WTC11 (cell line): ENCODE measurements around the gene PTPRU. TPM values are rescaled to one million over a fixed set of nuclear protein-coding genes. Genes with fewer than 3 reads are reported as not detected.

Experiments
- ATAC-seq: fragments of 200-7000 bp; cut with Tn5 transposase; 2 replicates; pipeline ENCODE4 v1.10.0; 2021; ENCODE audit warnings: mild to moderate bottlenecking, moderate library complexity
- CTCF ChIA-PET: fragments of 300-600 bp; sonication (Branson Sonifier 250); formaldehyde crosslinking; loops from one replicate; lab custom pipeline; 2021; ENCODE audit warnings: antibody characterized with exemption; lab: Charles Lee
- POLR2A ChIA-PET: fragments of 350-600 bp; sonication (Branson Sonifier 250); formaldehyde crosslinking; loops from one replicate; lab custom pipeline; 2021; ENCODE audit warnings: antibody characterized with exemption; lab: Charles Lee
- DNase-seq: peaks from one replicate; pipeline ENCODE4 v3.0.0; 2021; ENCODE audit warnings: low spot score
- H3K27ac Mint-ChIP-seq: 2 replicates; pipeline ENCODE4 v1.8.0; 2021; ENCODE audit warnings: mixed read lengths
- H3K27me3 Mint-ChIP-seq: 2 replicates; pipeline ENCODE4 v1.8.0; 2021; ENCODE audit warnings: low read depth, mild to moderate bottlenecking, moderate library complexity, mixed read lengths
- H3K36me3 Mint-ChIP-seq: 2 replicates; pipeline ENCODE4 v1.8.0; 2021; ENCODE audit warnings: mixed read lengths
- H3K4me1 Mint-ChIP-seq: 2 replicates; pipeline ENCODE4 v1.8.0; 2022; ENCODE audit warnings: mixed read lengths
- H3K4me3 Mint-ChIP-seq: 2 replicates; pipeline ENCODE4 v1.8.0; 2021; ENCODE audit warnings: mild to moderate bottlenecking, moderate library complexity, mixed read lengths
- H3K9me3 Mint-ChIP-seq: 2 replicates; pipeline ENCODE4 v1.8.0; 2021; ENCODE audit warnings: mixed read lengths
- CBFB ChIP-seq: sonication (generic); formaldehyde crosslinking; IDR thresholded peaks from 2 replicates; pipeline ENCODE4 v1.8.1; 2022; ENCODE audit warnings: mild to moderate bottlenecking, low read depth, missing genetic modification reagents
- CREB1 ChIP-seq: sonication (generic); formaldehyde crosslinking; IDR thresholded peaks from 2 replicates; pipeline ENCODE4 v1.8.0; 2023; ENCODE audit warnings: mild to moderate bottlenecking, missing genetic modification reagents
- ESRRA ChIP-seq: sonication (generic); formaldehyde crosslinking; IDR thresholded peaks from 2 replicates; pipeline ENCODE4 v1.8.1; 2022; ENCODE audit warnings: mild to moderate bottlenecking, missing genetic modification reagents, borderline replicate concordance
- ETV6 ChIP-seq: sonication (generic); formaldehyde crosslinking; IDR thresholded peaks from 2 replicates; pipeline ENCODE4 v1.8.1; 2022; ENCODE audit warnings: mild to moderate bottlenecking, missing genetic modification reagents
- GTF2I ChIP-seq: fragments of 250-450 bp; sonication (Bioruptor Pico); conservative IDR thresholded peaks from 2 replicates; pipeline ENCODE4 v1.4.0; 2021; ENCODE audit warnings: mild to moderate bottlenecking
- HMGA2 ChIP-seq: fragments of 250-450 bp; sonication (Bioruptor Pico); IDR thresholded peaks from 2 replicates; pipeline ENCODE4 v1.4.0; 2021; ENCODE audit warnings: mild to moderate bottlenecking, moderate library complexity
- HMGXB4 ChIP-seq: sonication (generic); formaldehyde crosslinking; IDR thresholded peaks from 2 replicates; pipeline ENCODE4 v1.8.1; 2023; ENCODE audit warnings: mild to moderate bottlenecking, moderate library complexity, missing genetic modification reagents
- MAX ChIP-seq: sonication (generic); formaldehyde crosslinking; IDR thresholded peaks from 2 replicates; pipeline ENCODE4 v1.8.0; 2022; ENCODE audit warnings: mild to moderate bottlenecking, missing genetic modification reagents
- PRRX2 ChIP-seq: fragments of 250-450 bp; sonication (Bioruptor Pico); IDR thresholded peaks from 2 replicates; pipeline ENCODE4 v1.8.0; 2021; ENCODE audit warnings: mild to moderate bottlenecking
- SMAD3 ChIP-seq: sonication (generic); formaldehyde crosslinking; IDR thresholded peaks from 2 replicates; pipeline ENCODE4 v1.8.0; 2022; ENCODE audit warnings: missing genetic modification reagents, mild to moderate bottlenecking, borderline replicate concordance
- SMAD4 ChIP-seq: sonication (generic); formaldehyde crosslinking; IDR thresholded peaks from 2 replicates; pipeline ENCODE4 v1.8.0; 2022; ENCODE audit warnings: mild to moderate bottlenecking, missing genetic modification reagents
- TCF7 ChIP-seq: sonication (generic); formaldehyde crosslinking; IDR thresholded peaks from 2 replicates; pipeline ENCODE4 v1.8.0; 2022; ENCODE audit warnings: mild to moderate bottlenecking, low read depth, missing genetic modification reagents, moderate library complexity
- ZNF138 ChIP-seq: sonication (generic); formaldehyde crosslinking; conservative IDR thresholded peaks from 2 replicates; pipeline ENCODE4 v1.8.1; 2022; ENCODE audit warnings: mild to moderate bottlenecking, moderate library complexity, missing genetic modification reagents
- ZNF263 ChIP-seq: sonication (generic); formaldehyde crosslinking; IDR thresholded peaks from 2 replicates; pipeline ENCODE4 v1.8.1; 2022; ENCODE audit warnings: low read depth, mild to moderate bottlenecking, moderate library complexity, missing genetic modification reagents
- ZNF317 ChIP-seq: sonication (generic); formaldehyde crosslinking; IDR thresholded peaks from 2 replicates; pipeline ENCODE4 v1.8.1; 2023; ENCODE audit warnings: low read depth, mild to moderate bottlenecking, moderate library complexity, missing genetic modification reagents, borderline replicate concordance
- ZNF396 ChIP-seq: fragments of 250-450 bp; sonication (Bioruptor Pico); IDR thresholded peaks from 2 replicates; pipeline ENCODE4 v1.8.0; 2021; ENCODE audit warnings: mild to moderate bottlenecking, moderate library complexity, borderline replicate concordance
- ZNF512 ChIP-seq: sonication (generic); formaldehyde crosslinking; IDR thresholded peaks from 2 replicates; pipeline ENCODE4 v1.8.1; 2022; ENCODE audit warnings: missing genetic modification reagents, borderline replicate concordance
- total RNA-seq: library from RNA; stranded (reverse); gene quantifications from 3 replicates; pipeline ENCODE4 v1.2.3, GENCODE V29; 2021
- TF ChIP-seq, protein P1 (sequence below): sonication (generic); formaldehyde crosslinking; IDR thresholded peaks from 2 replicates; pipeline ENCODE4 v1.8.1; 2023; ENCODE audit warnings: mild to moderate bottlenecking, missing genetic modification reagents, moderate library complexity
- TF ChIP-seq, protein P2 (sequence below): sonication (generic); formaldehyde crosslinking; IDR thresholded peaks from 2 replicates; pipeline ENCODE4 v1.8.0; 2022; ENCODE audit warnings: missing genetic modification reagents

Gene PTPRU
- total RNA-seq, 1 experiment from 2014 or later, result 75.4 TPM

DNA sequence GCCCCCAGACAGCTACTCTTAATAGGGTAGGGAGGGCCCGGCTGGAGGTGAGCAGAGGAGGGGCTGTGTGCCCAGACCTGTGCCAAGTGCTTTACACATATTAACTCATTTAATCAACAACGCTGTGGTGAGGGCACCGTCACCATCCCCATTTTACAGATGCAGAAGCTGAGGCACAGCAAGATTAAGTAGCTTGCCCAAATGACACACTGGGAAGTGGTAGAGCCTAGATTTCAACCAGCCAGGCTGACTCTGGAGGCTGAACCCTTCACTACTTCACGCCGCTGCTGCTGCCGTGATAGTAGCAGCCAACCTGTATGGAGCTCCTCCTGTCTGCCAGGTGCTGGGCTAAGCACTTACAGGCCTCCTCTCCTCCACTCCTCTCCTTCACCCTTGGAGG, 127.2 kb downstream of the PTPRU start (continued):
- TF ChIP-seq MAX (CRISPR knock-in tag) (no peak), TCF7 (no peak)

- H3K36me3 Mint-ChIP-seq, result no peaks in the 10 kb centered on the region
- DNase-seq, result no peak
- ATAC-seq, result no peak
- no peak overlapping the region for H3K4me3 Mint-ChIP-seq
- peaks cover 9% of the 10 kb centered on the region; the same call in 1 of the 2 replicates for H3K27me3 Mint-ChIP-seq
- POLR2A ChIA-PET, result no interaction called here
- H3K27ac Mint-ChIP-seq, result no peak overlapping the region
- H3K9me3 Mint-ChIP-seq, result peaks cover 3% of the 10 kb centered on the region
- TF ChIP-seq HMGA2 (CRISPR knock-in tag), result no peak
- no peak for TF ChIP-seq SMAD4 (CRISPR knock-in tag)
- TF ChIP-seq ETV6 (CRISPR knock-in tag), result no peak
- TF ChIP-seq TCF7, result no peak
- TF ChIP-seq ZNF263 (CRISPR knock-in tag), result no peak
- no peak for TF ChIP-seq CBFB
- TF ChIP-seq, protein P1, sequence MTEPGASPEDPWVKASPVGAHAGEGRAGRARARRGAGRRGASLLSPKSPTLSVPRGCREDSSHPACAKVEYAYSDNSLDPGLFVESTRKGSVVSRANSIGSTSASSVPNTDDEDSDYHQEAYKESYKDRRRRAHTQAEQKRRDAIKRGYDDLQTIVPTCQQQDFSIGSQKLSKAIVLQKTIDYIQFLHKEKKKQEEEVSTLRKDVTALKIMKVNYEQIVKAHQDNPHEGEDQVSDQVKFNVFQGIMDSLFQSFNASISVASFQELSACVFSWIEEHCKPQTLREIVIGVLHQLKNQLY (CRISPR knock-in tag), result no peak
- no peak for TF ChIP-seq ZNF138 (CRISPR knock-in tag)
- TF ChIP-seq, protein P2, sequence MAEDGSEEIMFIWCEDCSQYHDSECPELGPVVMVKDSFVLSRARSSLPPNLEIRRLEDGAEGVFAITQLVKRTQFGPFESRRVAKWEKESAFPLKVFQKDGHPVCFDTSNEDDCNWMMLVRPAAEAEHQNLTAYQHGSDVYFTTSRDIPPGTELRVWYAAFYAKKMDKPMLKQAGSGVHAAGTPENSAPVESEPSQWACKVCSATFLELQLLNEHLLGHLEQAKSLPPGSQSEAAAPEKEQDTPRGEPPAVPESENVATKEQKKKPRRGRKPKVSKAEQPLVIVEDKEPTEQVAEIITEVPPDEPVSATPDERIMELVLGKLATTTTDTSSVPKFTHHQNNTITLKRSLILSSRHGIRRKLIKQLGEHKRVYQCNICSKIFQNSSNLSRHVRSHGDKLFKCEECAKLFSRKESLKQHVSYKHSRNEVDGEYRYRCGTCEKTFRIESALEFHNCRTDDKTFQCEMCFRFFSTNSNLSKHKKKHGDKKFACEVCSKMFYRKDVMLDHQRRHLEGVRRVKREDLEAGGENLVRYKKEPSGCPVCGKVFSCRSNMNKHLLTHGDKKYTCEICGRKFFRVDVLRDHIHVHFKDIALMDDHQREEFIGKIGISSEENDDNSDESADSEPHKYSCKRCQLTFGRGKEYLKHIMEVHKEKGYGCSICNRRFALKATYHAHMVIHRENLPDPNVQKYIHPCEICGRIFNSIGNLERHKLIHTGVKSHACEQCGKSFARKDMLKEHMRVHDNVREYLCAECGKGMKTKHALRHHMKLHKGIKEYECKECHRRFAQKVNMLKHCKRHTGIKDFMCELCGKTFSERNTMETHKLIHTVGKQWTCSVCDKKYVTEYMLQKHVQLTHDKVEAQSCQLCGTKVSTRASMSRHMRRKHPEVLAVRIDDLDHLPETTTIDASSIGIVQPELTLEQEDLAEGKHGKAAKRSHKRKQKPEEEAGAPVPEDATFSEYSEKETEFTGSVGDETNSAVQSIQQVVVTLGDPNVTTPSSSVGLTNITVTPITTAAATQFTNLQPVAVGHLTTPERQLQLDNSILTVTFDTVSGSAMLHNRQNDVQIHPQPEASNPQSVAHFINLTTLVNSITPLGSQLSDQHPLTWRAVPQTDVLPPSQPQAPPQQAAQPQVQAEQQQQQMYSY (CRISPR knock-in tag), result no peak
- TF ChIP-seq ZNF396, result no peak
- no peak for TF ChIP-seq ESRRA (CRISPR knock-in tag)
- TF ChIP-seq PRRX2, result no peak
- no peak for TF ChIP-seq ZNF317 (CRISPR knock-in tag)
- no peak for TF ChIP-seq CREB1 (CRISPR knock-in tag)
- no peak for TF ChIP-seq ZNF512 (CRISPR knock-in tag)
- no peak for TF ChIP-seq HMGXB4 (CRISPR knock-in tag)
- no peak for TF ChIP-seq GTF2I (CRISPR knock-in tag)
- TF ChIP-seq SMAD3, result no peak
- peaks cover 6% of the 10 kb centered on the region for H3K4me1 Mint-ChIP-seq
- CTCF ChIA-PET, result interaction anchor here (1.1 kb wide), 1 partner anchor 126 kb away, joined by 3 read pairs; no protein-coding TSS in a partner anchor
Measured at GRCh38 chr1:29364101-29364678, 127.9 kb downstream of the PTPRU start.
